ENCODE data around the gene LRP5.
"Not testable (repeated sequence)": the region's sequence is repeated elsewhere in the genome, so short reads cannot be mapped to it uniquely, and the experiment has no call there.

DNA sequence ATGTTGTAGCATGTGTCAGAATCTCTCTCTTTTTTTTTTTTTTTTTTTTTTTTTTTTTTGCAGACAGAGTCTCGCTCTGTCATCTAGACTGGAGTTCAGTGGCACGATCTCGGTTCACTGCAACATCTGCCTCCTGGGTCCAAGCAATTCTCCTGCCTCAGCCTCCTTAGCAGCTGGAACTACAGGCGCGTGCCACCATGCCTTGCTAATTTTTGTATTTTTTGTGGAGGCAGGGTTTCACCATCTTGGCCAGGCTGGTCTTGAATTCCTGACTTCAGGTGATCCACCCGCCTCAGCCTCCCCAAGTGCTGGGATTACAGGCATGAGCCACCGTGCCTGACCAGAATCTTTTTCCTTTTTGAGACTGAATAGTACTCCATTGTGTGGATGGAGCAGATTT, 32.4 kb downstream of the LRP5 start:
- TF ChIP-seq, protein P1, sequence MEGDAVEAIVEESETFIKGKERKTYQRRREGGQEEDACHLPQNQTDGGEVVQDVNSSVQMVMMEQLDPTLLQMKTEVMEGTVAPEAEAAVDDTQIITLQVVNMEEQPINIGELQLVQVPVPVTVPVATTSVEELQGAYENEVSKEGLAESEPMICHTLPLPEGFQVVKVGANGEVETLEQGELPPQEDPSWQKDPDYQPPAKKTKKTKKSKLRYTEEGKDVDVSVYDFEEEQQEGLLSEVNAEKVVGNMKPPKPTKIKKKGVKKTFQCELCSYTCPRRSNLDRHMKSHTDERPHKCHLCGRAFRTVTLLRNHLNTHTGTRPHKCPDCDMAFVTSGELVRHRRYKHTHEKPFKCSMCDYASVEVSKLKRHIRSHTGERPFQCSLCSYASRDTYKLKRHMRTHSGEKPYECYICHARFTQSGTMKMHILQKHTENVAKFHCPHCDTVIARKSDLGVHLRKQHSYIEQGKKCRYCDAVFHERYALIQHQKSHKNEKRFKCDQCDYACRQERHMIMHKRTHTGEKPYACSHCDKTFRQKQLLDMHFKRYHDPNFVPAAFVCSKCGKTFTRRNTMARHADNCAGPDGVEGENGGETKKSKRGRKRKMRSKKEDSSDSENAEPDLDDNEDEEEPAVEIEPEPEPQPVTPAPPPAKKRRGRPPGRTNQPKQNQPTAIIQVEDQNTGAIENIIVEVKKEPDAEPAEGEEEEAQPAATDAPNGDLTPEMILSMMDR (optimal IDR thresholded peaks at IDR 0.05 in 1 of 3, IDR thresholded peaks at IDR 0.05 in 1 of 3, conservative IDR thresholded peaks at IDR 0.05 in 1 of 3; ENCODE audit: extremely low read depth in 1 of 3, insufficient read depth in 2 of 3, low read length in 3 of 3) = not testable (repeated sequence)
- TF ChIP-seq EZH2 (IDR thresholded peaks at IDR 0.05; ENCODE audit: low read length) = not testable (repeated sequence)

Data from keratinocyte (primary cell).